Thyroid gland (tissue), 4 donors: Measurements from ENCODE around the gene ALOX12. TPM values are rescaled to one million over a fixed set of nuclear protein-coding genes. Genes with fewer than 3 reads are reported as not detected.
"Not testable (repeated sequence)": the region's sequence is repeated elsewhere in the genome, so short reads cannot be mapped to it uniquely, and the experiment has no call there.

Source experiments
- DNase-seq, 2 donors: peaks; one replicate each; pipeline ENCODE4 v3.0.0-alpha.2; 2019
- H3K27ac ChIP-seq, 3 donors: fragments of 200-600 bp; sonication (generic); 1 replicate in 2 of 3; 2 replicates in 1 of 3; pipeline ENCODE4 v1.5.1; 2016 to 2019; ENCODE audit warnings: mild to moderate bottlenecking in 1 of 3, moderate library complexity in 1 of 3
- H3K27me3 ChIP-seq: fragments of 200-600 bp; sonication (generic); one replicate; pipeline ENCODE4 v1.5.1; 2019
- H3K36me3 ChIP-seq, 2 donors: fragments of 200-600 bp; sonication (generic); one replicate each; pipeline ENCODE4 v1.5.1; 2016 to 2019
- H3K4me1 ChIP-seq, 2 donors: fragments of 200-600 bp; sonication (generic); one replicate each; pipeline ENCODE4 v1.5.1; 2017 to 2019
- H3K4me3 ChIP-seq, 3 donors: fragments of 200-600 bp; sonication (generic); replicated peaks in 1 of 3; 1 replicate in 2 of 3; 2 replicates in 1 of 3; pipeline ENCODE4 v1.5.1; 2016; ENCODE audit warnings: mild to moderate bottlenecking in 1 of 3
- H3K9me3 ChIP-seq: fragments of 200-600 bp; sonication (generic); one replicate; pipeline ENCODE4 v1.5.1; 2017
- CTCF ChIP-seq, 6 experiments: fragments of 200-600 bp in 3 of 6; fragments of 450-650 bp in 3 of 6; sonication (generic) in 3 of 6; IDR thresholded peaks; one replicate each; pipeline ENCODE4 v1.5.1; 2016 to 2019; ENCODE audit warnings: antibody characterized with exemption in 6 of 6, mild to moderate bottlenecking in 2 of 6, inconsistent platforms in 1 of 6, moderate library complexity in 1 of 6
- POLR2A ChIP-seq, 2 donors: fragments of 450-650 bp; IDR thresholded peaks; one replicate each; pipeline ENCODE4 v1.6.1; 2017; ENCODE audit warnings: antibody characterized with exemption in 2 of 2, mild to moderate bottlenecking in 2 of 2, moderate library complexity in 1 of 2
- WGBS, 2 donors: methylation state at CpG; one replicate each; pipeline ENCODE4 v1.1.5; 2017; 5-methylcytosine and 5-hydroxymethylcytosine counted together
- intact Hi-C: fragments of 100-400 bp; cut with DNase I; formaldehyde crosslinking; loops from one replicate; pipeline ENCODE4 v1.15.1; 2023
- total RNA-seq, 4 donors: library from RNA; depleted of rRNA; stranded (reverse); fragments of >200 nt; gene quantifications; one replicate each; pipeline ENCODE4 v1.2.3, GENCODE V29; 2016

ALOX12 gene
- not detected for total RNA-seq

GRCh38 chr17:6995500-6996255 is at the start of gene ALOX12:
ALOX12 (plus strand) TSS chr17:6996049; CDS start chr17:6996118, 69 bp downstream.
- H3K4me3 ChIP-seq: peak within 1 kb of the TSS in 2 of 3 donors; percentile 13 to 27

GRCh38 chr17:6947745-6948144 is 48.1 kb upstream of the ALOX12 start:
- Histone ChIP-seq H3K4me3 (no peak overlapping the region), H3K36me3 (no peaks in the 10 kb centered on the region), H3K27ac (no peak overlapping the region), H3K27me3 (no peaks in the 10 kb centered on the region), H3K4me1 (no peaks in the 10 kb centered on the region), H3K9me3 (no peaks in the 10 kb centered on the region)
- WGBS, 2 donors: 93 to 97% methylated on average over 2 of the region's 2 CpGs
- intact Hi-C loops: no loop called here
- DNase-seq: no peak
- no peak for TF ChIP-seq CTCF (IDR thresholded peaks at IDR 0.05)
- TF ChIP-seq POLR2A (IDR thresholded peaks at IDR 0.05): no peak

More at GRCh38 chr17:6995500-6996255, at the start of gene ALOX12:
- H3K9me3 ChIP-seq: no peaks in the 10 kb centered on the region
- intact Hi-C loops: no loop called here
- peaks cover 0 to 7% of the 10 kb centered on the region in 2 donors for H3K36me3 ChIP-seq
- DNase-seq: peak; percentile 42 to 50
- TF ChIP-seq CTCF (IDR thresholded peaks at IDR 0.05): no peak
- TF ChIP-seq POLR2A (IDR thresholded peaks at IDR 0.05): peak in 1 of 2 donors; percentile 6
- H3K27ac ChIP-seq: no peak within 1 kb of the TSS
- WGBS, 2 donors: 10 to 18% methylated on average over 37 to 46 of the region's 64 CpGs
- H3K4me1 ChIP-seq: peaks cover 0 to 11% of the 10 kb centered on the region in 2 donors
- H3K27me3 ChIP-seq: no peaks in the 10 kb centered on the region

DNA sequence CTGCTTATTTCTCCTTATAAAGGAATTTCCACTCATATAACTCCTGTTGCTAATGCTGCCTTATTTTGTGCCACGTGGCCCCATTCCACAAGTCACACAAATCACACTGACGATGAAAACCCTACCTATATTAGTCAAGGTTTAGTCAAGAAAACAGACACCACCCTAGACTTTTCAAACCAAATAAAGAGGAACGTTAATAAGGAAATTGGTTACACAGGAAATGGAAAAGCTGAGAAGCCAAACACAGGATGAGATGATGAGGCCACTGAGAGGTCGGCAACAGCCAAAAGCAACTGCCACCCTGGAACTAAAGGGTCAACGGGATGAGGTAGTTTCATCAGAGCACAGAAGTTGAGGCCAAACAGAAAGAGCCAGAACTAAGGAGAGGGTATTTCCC is 47.3 kb upstream of the ALOX12 start:
- Histone ChIP-seq H3K4me1 (no peaks in the 10 kb centered on the region), H3K4me3 (no peak overlapping the region), H3K36me3 (no peaks in the 10 kb centered on the region), H3K9me3 (no peaks in the 10 kb centered on the region), H3K27ac (no peak overlapping the region), H3K27me3 (no peaks in the 10 kb centered on the region)
- intact Hi-C loops: no loop called here
- DNase-seq: no peak
- 61 to 63% methylated on average over 5 of the region's 5 CpGs for WGBS, 2 donors
- no peak for TF ChIP-seq POLR2A (IDR thresholded peaks at IDR 0.05)
- no peak for TF ChIP-seq CTCF (IDR thresholded peaks at IDR 0.05)

DNA sequence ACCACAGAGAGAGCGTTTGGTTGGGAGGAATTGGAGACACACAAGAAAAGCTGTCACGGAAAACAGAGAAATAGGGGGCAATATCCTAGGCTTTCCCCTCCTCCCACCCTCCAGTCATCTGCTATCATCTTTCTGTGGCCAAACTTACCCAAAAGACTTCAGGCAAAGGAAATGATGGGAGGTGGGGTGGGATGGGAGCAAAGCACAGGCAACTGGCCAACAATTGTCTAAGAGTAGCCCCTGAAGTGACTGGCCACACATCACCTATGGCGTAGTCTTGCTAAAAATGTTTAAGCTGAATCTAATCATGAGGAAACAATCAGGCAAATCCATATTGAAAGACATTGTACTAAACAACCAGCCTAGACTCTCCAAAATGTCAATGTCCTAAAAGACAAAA is 46.9 kb upstream of the ALOX12 start:
- intact Hi-C loops: no loop called here

GRCh38 chr17:6950938-6951337 is 44.9 kb upstream of the ALOX12 start:
- WGBS, 2 donors: 100% methylated on average over 2 of the region's 2 CpGs
- H3K36me3 ChIP-seq, intact Hi-C loops: not testable (repeated sequence)

More for the DNA sequence above, 46.9 kb upstream of the ALOX12 start:
- Histone ChIP-seq H3K9me3 (no peaks in the 10 kb centered on the region), H3K27ac (no peak overlapping the region), H3K4me3 (no peak overlapping the region), H3K36me3 (no peaks in the 10 kb centered on the region), H3K27me3 (no peaks in the 10 kb centered on the region), H3K4me1 (no peaks in the 10 kb centered on the region)
- whole genome bisulfite sequencing, 2 donors: 79 to 81% methylated on average over 3 of the region's 3 CpGs
- no peak for DNase-seq
- TF ChIP-seq CTCF (IDR thresholded peaks at IDR 0.05) (no peak), POLR2A (IDR thresholded peaks at IDR 0.05) (no peak)

More at GRCh38 chr17:6950938-6951337, 44.9 kb upstream of the ALOX12 start:
- not testable (repeated sequence) for H3K27ac ChIP-seq, DNase-seq, H3K9me3 ChIP-seq, H3K4me3 ChIP-seq, H3K4me1 ChIP-seq, H3K27me3 ChIP-seq
